Measurements from ENCODE around the gene PAQR9. TPM values are rescaled to one million over a fixed set of nuclear protein-coding genes. Genes with fewer than 3 reads are reported as not detected.

Gene PAQR9
- total RNA-seq, 1 donor from 2014 or later, result 0.23 TPM

DNA sequence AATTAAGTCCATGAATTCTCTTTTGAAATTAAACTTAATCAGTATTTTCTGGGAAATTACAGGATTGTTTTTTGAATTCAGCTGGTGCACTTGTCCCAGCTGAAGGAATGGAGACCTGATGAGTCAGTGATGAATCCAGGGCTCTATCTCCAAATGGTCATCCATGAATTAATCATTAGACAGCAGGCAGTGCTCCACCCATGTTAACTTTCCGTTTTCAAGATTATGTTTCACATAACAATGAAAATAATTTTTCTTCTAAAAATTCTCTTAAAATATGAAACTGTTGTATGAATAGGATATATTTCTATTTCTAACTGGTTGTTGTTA, 13.9 kb upstream of the PAQR9 start:
- Histone ChIP-seq H3K4me2 (ENCODE audit: low read length) (peak overlapping the region; percentile 8), H2AFZ (ENCODE audit: low read depth, low read length) (no peak overlapping the region), H3K9me3 (ENCODE audit: insufficient read depth, low read depth, low read length) (no peaks in the 10 kb centered on the region), H3K27me3 (ENCODE audit: insufficient read depth, low read length) (no peaks in the 10 kb centered on the region), H3K4me1 (ENCODE audit: insufficient read depth, low read length) (peaks cover 6% of the 10 kb centered on the region), H3K27ac (ENCODE audit: low read depth, low read length) (peak overlapping the region; percentile 34), H3K79me2 (ENCODE audit: insufficient read depth, low read length) (no peaks in the 10 kb centered on the region), H3K9ac (ENCODE audit: low read length) (no peak overlapping the region), H4K20me1 (ENCODE audit: insufficient read depth, low read length) (no peaks in the 10 kb centered on the region), H3K36me3 (ENCODE audit: insufficient read depth, low read length) (no peaks in the 10 kb centered on the region), H3K4me3 (ENCODE audit: insufficient read depth, low read depth, low read length) (no peak overlapping the region)
- Mint-ChIP-seq H3K36me3 (ENCODE audit: low read depth, unreplicated experiment) (no peaks in the 10 kb centered on the region), H3K27ac (ENCODE audit: unreplicated experiment) (peak overlapping the region; percentile 83), H3K4me1 (ENCODE audit: low read depth, unreplicated experiment) (peaks cover 3% of the 10 kb centered on the region), H3K9me3 (ENCODE audit: unreplicated experiment) (no peaks in the 10 kb centered on the region), H3K27me3 (ENCODE audit: low read depth, unreplicated experiment) (peaks cover 6% of the 10 kb centered on the region), H3K4me3 (ENCODE audit: unreplicated experiment) (no peak overlapping the region)
- DNase-seq (ENCODE audit: low read depth) (no peak), FAIRE-seq (no peak)
- TF ChIP-seq, protein P1, sequence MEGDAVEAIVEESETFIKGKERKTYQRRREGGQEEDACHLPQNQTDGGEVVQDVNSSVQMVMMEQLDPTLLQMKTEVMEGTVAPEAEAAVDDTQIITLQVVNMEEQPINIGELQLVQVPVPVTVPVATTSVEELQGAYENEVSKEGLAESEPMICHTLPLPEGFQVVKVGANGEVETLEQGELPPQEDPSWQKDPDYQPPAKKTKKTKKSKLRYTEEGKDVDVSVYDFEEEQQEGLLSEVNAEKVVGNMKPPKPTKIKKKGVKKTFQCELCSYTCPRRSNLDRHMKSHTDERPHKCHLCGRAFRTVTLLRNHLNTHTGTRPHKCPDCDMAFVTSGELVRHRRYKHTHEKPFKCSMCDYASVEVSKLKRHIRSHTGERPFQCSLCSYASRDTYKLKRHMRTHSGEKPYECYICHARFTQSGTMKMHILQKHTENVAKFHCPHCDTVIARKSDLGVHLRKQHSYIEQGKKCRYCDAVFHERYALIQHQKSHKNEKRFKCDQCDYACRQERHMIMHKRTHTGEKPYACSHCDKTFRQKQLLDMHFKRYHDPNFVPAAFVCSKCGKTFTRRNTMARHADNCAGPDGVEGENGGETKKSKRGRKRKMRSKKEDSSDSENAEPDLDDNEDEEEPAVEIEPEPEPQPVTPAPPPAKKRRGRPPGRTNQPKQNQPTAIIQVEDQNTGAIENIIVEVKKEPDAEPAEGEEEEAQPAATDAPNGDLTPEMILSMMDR (IDR thresholded peaks at IDR 0.05; ENCODE audit: insufficient read depth, low read depth, low read length), result no peak
- no peak for TF ChIP-seq EZH2 (IDR thresholded peaks at IDR 0.05; ENCODE audit: insufficient read depth, low read length)

GRCh38 chr3:142976621-142977398, 13.3 kb upstream of the PAQR9 start:
- Histone ChIP-seq H3K9ac (ENCODE audit: low read length) (no peak overlapping the region), H3K4me1 (ENCODE audit: insufficient read depth, low read length) (peaks cover 6% of the 10 kb centered on the region), H3K27ac (ENCODE audit: low read depth, low read length) (peak overlapping the region; percentile 34), H2AFZ (ENCODE audit: low read depth, low read length) (no peak overlapping the region), H3K4me2 (ENCODE audit: low read length) (peak overlapping the region; percentile 8), H3K36me3 (ENCODE audit: insufficient read depth, low read length) (no peaks in the 10 kb centered on the region), H3K9me3 (ENCODE audit: insufficient read depth, low read depth, low read length) (no peaks in the 10 kb centered on the region), H3K27me3 (ENCODE audit: insufficient read depth, low read length) (peaks cover 3% of the 10 kb centered on the region), H4K20me1 (ENCODE audit: insufficient read depth, low read length) (no peaks in the 10 kb centered on the region), H3K79me2 (ENCODE audit: insufficient read depth, low read length) (no peaks in the 10 kb centered on the region), H3K4me3 (ENCODE audit: insufficient read depth, low read depth, low read length) (no peak overlapping the region)
- Mint-ChIP-seq H3K36me3 (ENCODE audit: low read depth, unreplicated experiment) (no peaks in the 10 kb centered on the region), H3K27me3 (ENCODE audit: low read depth, unreplicated experiment) (peaks cover 6% of the 10 kb centered on the region), H3K4me1 (ENCODE audit: low read depth, unreplicated experiment) (peaks cover 3% of the 10 kb centered on the region), H3K27ac (ENCODE audit: unreplicated experiment) (peak overlapping the region; percentile 83), H3K4me3 (ENCODE audit: unreplicated experiment) (no peak overlapping the region), H3K9me3 (ENCODE audit: unreplicated experiment) (no peaks in the 10 kb centered on the region)
- TF ChIP-seq EZH2 (IDR thresholded peaks at IDR 0.05; ENCODE audit: insufficient read depth, low read length), result no peak
- TF ChIP-seq, protein P1 (IDR thresholded peaks at IDR 0.05; ENCODE audit: insufficient read depth, low read depth, low read length), result no peak
- DNase-seq (ENCODE audit: low read depth), result peak; percentile 94
- peak; percentile 95 for FAIRE-seq

- Histone ChIP-seq H3K79me2 (ENCODE audit: insufficient read depth, low read length) (no peaks in the 10 kb centered on the region), H3K27ac (ENCODE audit: low read depth, low read length) (no peak overlapping the region), H3K36me3 (ENCODE audit: insufficient read depth, low read length) (no peaks in the 10 kb centered on the region), H3K4me1 (ENCODE audit: insufficient read depth, low read length) (peaks cover 6% of the 10 kb centered on the region), H4K20me1 (ENCODE audit: insufficient read depth, low read length) (no peaks in the 10 kb centered on the region), H3K4me2 (ENCODE audit: low read length) (no peak overlapping the region), H3K4me3 (ENCODE audit: insufficient read depth, low read depth, low read length) (no peak overlapping the region), H3K9ac (ENCODE audit: low read length) (no peak overlapping the region), H3K27me3 (ENCODE audit: insufficient read depth, low read length) (peaks cover 3% of the 10 kb centered on the region), H3K9me3 (ENCODE audit: insufficient read depth, low read depth, low read length) (no peaks in the 10 kb centered on the region), H2AFZ (ENCODE audit: low read depth, low read length) (no peak overlapping the region)
- H3K36me3 Mint-ChIP-seq (ENCODE audit: low read depth, unreplicated experiment), result no peaks in the 10 kb centered on the region
- DNase-seq (ENCODE audit: low read depth) (no peak), FAIRE-seq (no peak)
- no peak overlapping the region for H3K4me3 Mint-ChIP-seq (ENCODE audit: unreplicated experiment)
- H3K27ac Mint-ChIP-seq (ENCODE audit: unreplicated experiment), result no peak overlapping the region
- H3K9me3 Mint-ChIP-seq (ENCODE audit: unreplicated experiment), result no peaks in the 10 kb centered on the region
- H3K4me1 Mint-ChIP-seq (ENCODE audit: low read depth, unreplicated experiment), result peaks cover 3% of the 10 kb centered on the region
- H3K27me3 Mint-ChIP-seq (ENCODE audit: low read depth, unreplicated experiment), result peaks cover 7% of the 10 kb centered on the region
- TF ChIP-seq, protein P1 (IDR thresholded peaks at IDR 0.05; ENCODE audit: insufficient read depth, low read depth, low read length), result no peak
- no peak for TF ChIP-seq EZH2 (IDR thresholded peaks at IDR 0.05; ENCODE audit: insufficient read depth, low read length)
These were observed 12.0 kb upstream of the PAQR9 start for GRCh38 chr3:142975316-142975995.
